M059J (cell line): Measurements from ENCODE around the gene FAM53B. TPM values are rescaled to one million over a fixed set of nuclear protein-coding genes. Genes with fewer than 3 reads are reported as not detected.

Experiments
- DNase-seq: peaks from one replicate; pipeline ENCODE4 v3.0.0-alpha.2; 2012; ENCODE audit warnings: low read depth
- total RNA-seq: library from RNA; depleted of rRNA; stranded (reverse); fragments of >200 nt; shearing (Covaris generic); gene quantifications from 2 replicates; pipeline ENCODE4 v1.2.3, GENCODE V29; 2014

Gene FAM53B
- total RNA-seq, 1 experiment from 2014 or later, result 16.7 TPM

DNA sequence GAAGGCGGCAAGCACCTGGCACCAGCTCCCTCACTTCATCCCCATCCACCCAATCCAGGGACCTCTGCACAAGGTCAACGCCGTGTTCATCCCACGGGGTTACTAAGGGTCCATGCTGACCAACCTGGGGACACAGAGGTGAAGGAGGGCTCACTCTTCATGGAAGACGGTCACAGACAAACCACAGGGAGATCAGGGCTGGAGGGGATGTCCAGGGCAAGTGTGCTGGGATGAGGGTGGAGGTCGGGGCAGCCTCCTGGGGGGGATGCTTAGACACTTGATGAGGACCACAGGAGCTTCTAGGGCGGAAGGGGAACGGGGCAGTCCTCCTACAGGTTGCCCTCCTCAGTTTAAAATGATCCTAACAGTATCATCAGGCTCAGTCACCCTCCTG is 46.7 kb downstream of the FAM53B start:
- DNase-seq, result no peak

DNA sequence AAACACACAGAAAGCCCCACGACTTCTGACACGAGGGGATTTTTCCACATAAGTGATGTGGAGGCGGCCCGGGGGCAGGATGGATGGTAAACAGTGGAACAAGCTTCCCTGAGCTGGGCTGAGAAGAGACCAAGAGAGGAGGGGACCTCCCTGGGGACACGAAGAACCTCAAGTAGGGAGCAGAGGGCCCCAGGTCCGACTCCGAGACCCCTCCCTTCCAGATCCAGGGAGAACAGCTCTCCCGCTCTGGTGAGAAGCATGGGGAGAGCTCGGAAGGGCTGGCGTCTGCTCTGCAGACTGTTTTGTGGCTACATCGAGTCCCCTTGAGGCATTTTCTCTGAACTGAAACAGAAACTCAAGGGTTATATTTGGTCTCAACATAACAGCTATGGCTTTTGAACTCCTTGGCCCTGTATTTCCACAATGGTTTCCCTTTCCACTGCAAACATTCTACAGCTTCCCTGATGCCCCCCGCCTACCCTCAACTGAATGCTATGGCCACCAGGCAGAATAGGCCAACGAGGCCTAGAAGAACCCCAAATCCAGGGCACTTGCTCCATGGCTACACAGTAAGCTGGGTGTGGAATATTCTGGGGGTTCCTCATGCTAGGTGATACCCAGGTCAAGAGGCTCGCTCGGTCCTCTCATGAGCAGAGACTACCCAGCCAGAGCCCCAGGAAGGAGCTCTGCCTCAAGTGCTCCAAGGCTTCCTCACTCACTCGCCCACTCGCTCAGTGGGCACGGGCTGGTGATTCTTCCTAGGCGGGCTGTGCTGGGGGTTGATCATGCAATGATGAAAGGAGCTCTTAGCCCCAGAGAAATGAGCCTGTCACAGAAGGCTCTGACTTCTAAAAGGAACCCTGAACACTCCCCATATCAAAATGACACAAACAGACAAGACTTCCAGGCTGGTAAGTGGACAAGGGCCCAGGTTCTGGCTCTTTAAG is 47.5 kb downstream of the FAM53B start:
- no peak for DNase-seq

DNA sequence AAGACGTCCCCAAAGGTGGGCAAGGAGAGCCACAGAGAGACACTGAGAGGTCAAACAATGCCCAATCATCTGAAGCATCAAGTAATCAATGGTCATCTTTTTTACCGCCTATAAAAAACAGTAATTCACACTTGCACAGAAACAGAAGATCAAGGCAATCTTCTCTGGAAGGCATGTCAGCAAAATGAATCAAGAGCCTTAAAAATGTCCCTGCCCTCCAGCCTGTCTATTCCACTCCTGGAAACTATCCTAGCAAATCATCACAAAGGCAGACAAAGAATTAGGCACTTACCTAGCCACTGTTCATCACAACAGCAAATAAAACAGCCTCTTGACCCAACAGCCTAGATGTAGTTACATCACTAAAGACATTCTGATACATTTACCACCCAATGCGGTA is 48.9 kb downstream of the FAM53B start:
- no peak for DNase-seq

DNA sequence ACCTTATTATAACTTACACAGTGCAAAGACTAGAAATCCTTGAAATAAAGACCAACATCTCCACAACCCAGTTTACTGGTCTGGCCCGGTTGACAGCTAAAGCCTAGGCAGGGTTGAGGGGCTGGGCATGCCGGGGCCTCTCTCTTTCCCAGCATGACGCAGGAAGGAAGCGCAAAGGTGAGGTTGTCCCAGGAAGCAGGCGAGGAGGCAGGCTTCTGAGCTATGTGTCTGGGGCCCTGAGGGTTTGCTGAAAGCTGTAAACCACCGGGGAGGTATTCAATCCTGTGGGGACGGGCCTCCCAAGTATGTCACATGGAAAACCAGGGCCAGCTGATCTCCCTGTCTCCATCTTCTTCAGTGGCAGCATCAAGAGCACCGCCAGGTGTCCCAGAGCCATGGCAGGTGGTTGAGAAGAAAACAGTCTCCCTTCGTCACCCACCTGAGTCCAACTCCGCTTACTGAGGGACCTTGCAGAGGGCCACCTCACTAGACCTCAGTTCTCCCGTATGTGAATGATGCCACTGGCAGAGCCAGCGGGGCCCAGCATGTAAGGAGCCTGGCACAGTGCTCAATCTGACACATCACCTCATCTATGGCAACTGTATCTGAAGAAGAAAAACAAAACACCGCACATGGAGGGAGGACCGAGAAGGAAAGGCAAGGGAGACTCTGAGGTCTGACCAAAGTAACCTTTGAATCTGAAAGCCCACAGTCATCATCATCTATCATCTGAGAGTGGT is 49.5 kb downstream of the FAM53B start:
- DNase-seq, result no peak

DNA sequence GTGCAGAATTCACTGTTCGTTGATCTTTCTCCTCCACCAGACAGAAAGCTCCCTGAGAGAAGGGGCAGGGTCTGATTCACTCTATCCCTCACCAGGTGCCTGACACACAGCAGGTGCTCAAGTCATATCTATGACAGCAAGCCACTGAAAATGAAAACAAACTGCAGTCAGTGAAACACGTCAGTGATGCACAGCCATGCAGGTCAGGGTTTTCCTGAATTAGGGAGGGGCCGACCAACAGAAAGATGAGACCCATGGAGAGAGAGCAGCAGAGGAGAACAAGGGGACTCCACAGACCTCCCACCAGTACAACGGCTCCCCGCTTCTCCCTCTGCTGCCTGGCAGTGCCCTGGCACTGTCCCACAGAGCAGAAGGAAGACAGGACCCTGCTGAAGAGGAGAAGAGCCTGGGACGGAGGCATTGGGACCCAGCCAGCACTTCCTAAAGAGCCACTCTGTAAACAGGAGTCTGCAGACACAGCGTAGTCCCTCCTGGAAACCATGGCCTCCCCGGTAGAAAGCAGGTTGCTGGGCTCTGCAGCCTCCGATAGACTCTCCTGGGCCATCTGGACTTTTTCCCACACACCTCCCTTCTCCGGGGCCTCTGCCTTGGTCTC is 50.3 kb downstream of the FAM53B start:
- DNase-seq, result no peak

DNA sequence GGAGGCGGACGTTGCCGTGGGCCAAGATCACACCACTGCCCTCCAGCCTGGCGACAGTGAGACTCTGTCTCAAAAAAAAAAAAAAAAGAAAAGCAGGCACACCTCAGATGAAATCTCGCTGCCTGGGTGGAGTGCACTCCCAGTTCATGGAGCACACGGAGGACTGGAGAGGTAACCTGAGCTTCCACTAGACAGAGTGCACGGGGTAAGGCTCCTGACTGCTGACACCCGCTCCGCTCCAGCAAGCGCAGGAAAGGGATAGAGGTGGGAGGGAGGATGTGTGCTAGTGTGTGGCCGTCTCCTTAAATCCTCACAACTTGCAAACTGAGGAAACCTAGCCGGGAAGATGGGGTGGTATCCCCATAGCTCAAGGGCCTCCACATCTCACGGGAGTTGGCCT is 50.8 kb downstream of the FAM53B start:
- no peak for DNase-seq

DNA sequence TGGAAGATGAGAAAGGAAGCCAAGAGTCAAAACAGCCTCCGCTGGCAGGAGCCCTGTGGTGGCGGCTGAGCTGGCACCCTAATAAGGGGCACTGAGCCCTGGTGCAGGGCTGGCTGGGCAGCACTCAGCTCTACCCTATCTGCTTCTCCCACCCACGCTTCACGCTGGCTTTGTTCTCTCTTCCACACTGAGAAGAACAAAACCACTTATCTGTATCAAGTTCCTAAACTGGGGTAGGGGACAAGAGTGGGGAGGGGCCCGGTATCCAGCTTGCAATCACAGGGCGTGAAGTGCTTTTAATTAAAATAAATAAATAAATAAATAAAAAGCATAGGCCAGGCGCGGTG is 52.1 kb downstream of the FAM53B start:
- no peak for DNase-seq

DNA sequence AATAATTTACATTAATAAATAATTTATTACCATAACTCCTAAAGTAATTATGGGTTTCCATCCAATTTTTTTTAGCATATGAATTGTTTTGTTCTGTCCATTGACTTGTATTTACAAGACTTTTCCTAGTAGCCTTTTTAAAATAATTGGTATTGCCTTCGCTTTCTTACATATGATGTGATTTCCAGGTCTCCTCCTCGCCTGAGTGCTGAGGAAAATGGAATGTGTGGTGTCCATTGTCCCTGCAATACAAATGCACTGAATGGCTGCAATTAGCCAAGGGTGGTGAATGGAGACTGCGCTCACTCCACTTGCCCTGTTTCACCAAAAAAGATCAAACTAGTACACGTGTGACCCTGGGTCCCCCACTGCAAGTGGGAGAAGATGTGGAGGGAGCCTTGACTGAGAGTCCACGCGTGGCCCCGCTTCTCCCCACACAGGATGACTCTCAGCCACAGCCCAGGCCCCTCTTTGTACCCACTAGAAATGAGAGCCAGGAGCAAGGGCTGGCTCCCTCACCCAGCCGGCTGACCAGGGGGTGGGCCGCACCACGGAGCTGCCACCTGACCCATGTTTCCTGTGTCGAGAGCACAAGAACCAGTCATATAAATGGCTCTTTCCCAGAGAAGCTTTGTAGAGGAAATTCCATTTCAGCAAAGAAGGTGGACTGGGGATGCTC is 52.6 kb downstream of the FAM53B start:
- no peak for DNase-seq

DNA sequence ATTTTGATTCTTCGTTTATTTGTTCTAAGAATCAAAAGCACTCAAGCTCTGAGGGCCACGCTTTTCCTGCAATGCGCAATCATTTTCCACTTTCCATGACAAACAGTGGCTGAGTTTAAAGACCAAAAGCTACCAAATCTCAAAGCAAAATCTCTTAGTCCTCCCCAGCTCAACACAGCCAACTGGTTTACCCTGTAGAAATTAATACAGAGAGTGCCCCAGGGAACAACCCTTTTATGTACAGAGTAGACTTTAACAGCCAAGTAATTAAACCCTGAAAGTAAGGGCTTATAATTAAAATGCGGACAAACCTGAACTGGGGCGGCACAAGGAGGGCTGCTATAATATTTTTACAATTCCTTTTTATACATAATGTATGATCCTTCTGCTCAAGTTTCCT is 53.2 kb downstream of the FAM53B start:
- DNase-seq, result no peak

DNA sequence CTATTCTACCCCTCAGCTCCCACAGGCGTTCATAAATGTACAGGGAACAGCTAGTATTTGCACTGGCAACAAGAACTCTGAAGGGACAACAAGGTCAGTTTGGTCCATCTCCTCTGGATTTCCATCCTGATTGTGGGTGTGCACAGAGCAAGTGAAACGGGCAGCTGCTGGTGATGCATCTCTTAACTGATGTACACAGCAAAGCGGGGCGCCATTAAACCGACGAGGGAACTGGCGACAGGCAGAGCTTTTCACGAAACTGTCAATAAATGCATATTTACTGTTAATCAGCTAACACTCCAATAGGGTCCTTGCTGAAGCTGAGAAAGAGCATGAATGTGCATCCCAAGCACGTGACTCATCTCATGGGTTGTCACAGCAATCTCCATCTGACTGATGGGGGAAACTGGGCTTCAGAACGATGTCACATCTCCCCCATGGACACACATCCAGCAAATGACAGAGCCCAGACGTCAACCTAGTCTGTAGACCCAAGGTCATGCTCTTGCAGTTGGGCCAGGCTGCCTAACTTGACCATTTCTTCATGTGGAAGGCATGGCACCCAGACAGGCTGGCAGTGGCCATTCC is 54.2 kb downstream of the FAM53B start:
- no peak for DNase-seq

DNA sequence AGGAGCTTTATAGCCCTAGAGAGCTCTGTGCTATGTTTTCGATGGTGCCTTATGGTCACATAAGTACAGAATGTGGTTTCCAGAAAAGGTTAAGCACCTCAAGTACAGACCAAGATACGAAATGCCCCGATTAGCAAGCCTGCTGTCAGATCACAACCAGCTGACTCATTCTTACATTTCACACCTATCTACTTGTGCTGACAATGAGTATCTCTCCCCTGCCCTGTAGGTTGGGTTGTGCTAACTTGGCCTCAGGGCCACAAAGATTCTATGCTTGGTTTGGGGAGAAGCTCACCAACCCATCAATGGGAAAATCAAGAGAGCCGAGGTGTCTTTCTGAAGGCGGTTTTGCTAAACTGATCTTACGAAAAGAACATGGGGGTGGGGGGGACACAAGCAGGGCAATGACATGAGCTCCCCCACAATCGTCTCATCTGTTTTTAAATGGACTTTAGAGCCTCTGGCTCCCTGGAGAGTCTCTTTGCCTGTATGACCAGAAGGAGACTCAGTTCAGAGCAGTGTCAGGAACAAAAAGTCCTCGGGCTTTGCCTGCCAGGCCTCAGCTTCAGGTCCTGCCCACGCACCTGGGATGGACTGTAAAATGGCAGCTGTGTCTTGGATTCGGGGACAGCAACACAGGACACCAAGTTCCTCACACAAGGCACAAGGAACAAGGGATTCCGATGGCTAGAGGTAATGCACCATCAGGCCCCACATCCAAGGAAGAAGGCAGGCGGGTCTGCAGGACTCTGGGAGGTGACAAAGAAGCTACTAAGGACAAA is 55.1 kb downstream of the FAM53B start:
- DNase-seq, result no peak

DNA sequence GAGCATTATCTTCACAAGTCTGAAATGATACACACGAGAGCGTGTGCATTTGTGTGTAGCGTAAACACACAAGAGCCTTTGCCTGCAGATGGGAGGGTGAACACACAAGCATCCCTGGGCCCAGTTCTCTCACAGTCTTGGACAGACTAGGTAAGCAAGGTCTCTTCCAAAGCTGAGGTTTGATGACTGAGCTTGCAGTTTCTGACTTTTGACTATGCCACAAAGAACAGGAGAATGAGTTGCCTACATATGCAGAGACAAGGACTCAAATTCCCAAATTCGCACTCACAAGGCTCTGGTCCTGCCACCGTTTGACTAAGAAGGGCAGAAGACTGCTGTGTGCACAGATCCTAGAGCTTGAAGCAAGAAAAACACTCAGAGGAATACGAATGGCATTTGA is 55.8 kb downstream of the FAM53B start:
- DNase-seq, result no peak

DNA sequence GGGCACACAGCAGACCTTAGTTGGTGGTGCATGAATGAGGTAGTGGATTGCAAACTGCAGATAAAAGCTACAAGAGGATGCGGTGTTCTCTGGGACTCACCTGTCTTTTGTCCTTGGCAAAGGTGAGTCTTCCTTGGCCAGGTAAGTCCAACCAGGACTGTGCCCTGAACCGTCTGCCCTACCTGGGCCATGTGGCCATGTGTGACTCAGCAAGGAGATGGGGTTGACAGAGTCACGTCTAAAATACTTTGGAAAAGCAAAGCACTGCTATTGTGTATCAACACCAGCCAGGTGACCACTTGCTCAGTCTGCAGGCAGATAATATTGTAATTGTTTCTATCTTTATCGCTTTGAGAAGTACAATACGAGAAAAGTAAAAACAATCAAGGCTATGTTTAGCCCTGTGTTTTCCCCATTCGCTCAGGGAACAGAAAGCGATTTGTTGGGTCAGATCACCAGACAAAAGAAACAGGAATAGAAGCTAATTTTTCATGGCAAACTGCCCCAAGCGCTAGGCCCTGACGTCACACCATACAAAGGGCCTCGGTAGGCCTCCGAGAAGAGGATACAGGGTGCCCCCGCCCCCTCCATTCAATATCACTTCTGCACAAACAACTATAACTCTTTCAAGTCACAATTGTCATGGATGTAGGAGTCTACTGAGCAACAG is 57.3 kb downstream of the FAM53B start:
- DNase-seq, result no peak

DNA sequence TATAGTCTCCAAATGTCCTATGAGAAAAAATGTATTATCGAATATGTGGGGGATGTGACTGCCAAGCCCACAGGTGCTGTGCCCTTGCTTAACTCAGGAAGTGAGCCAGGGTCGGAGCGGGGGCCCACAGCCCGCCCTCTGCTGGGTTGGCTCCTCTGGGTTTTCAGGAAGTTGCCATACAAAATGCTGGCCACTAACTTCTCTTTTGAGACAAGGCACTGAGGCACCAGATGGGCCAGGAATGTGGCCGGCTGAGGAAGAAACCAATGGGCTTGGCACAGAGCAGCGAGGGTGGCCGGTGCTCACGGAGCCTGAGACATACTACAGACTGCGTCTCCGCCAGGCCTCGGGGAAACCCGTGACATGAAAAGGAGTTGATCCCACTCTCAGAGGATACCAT is 58.9 kb downstream of the FAM53B start:
- no peak for DNase-seq

DNA sequence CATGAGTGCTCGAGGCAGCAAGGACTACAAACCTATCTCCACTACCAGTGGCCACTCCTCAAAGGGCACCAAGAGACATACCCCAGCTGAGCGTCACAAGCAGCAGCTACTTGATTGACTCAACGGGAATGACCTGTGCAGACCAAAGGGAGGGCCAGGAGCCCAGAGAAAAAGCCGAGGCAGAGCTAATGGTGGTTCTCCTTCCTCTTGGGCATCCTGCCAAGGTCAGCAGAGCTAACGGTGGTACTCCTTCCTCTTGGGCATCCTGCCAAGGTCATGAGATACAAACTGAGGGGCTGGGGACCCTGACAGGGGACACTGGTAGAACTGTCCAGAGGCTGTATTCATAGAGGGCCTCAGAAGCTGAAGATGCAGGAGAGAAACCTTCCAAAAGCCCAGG is 60.4 kb downstream of the FAM53B start:
- DNase-seq, result no peak

DNA sequence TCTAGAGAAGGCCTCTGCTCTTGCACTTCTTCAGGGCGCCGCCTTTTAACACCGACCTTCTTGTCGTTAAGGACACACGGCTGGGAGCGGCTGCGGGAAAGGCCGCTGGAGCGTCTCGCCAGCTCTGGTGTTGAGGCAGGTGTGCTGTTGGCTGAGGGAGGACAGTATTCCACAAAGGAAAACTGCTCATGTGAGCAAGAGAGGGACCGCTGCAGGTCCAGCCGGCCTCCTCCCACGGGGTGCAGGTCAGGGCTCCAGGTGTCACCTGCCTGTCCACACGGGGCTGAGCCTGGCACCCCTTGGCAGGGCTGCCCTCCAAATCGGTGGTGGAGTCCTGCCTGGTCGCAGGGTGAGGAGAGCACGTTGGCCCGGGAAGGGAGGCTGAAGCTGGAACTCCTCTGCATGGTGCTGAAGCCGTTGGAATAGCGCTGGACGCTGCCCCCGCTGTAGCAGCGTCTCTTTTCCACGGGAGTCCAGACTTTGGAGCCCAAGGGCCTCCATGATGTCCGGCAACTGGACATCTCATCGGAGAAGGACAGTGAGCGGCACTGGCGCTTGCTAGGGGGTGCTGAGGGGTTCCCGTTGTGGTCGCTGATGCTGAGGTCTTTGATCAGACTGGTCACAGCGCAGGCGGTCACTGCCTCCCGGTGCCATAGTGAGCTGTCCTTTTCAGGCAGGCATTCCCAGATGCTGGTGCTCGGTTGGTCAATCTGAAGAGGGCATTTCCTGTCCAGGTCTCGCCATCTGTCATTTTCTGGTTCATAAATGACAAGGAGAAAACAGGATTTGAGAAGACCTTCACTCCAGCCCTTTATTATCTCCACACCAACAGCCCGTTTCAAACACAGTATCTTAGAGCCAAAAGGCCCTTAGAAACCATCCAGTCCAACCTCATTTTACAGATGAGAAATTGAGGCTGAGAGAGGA is 62.3 kb downstream of the FAM53B start:
- DNase-seq, result no peak

DNA sequence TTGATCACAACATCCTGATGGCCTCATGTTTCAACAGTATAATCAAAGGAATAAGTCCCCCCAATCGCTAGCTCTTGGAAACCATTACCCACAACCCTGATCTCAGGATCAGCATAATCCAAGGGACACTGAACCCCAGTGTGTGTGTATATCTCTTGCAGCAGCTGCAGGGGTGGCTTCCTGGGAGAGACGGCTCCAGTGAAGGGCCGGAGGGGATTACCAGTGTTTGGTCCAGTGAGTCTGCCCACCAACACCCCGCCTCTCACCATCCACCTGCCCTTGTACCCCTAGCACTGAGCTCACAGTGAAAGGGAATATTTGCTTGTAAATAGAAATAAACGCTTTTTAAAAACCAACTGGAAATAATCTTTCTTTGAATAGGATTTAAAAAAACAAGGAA is 63.1 kb downstream of the FAM53B start:
- no peak for DNase-seq

DNA sequence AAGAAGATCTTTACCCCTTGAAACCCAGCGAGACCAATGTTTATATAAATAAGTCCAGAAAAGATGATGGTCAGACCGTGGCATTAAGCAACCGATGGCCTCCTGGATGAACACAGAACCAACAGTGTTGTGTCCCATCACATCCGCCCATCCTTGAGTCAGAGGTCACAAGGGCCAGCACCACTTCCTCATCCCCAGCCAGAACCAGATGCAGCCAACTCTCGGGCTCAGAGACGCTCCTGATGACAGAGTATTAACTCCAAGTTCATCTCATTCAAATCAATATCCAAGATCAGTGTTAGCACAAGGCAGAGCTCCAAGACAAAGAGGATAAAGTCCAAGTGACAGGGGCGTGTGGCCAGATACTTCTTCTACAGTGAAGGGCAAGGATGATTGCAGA is 63.5 kb downstream of the FAM53B start:
- no peak for DNase-seq

DNA sequence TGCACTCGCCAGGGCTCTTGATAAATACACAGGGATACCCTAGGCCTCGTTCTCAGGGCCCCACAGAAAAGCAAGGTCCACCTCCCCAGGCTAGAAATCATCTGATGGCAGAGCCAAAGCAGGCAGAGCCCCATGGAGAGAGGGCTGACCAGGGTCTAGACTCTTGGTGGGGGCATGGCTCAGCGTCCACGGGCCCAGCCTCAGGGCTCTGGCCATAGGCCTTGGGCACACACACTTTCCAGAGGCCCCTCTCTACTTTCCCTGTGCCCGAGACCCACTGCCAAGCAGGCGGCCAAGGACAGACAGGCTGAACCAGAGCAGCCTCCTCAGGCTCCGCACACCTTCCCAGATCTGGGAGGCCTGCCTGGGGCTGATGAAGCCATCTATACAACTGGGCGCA is 64.8 kb downstream of the FAM53B start:
- DNase-seq, result no peak
